A549 (cell line): Measurements from ENCODE around the gene PAM. TPM values are rescaled to one million over a fixed set of nuclear protein-coding genes. Genes with fewer than 3 reads are reported as not detected.

Experiments
- ATAC-seq, 2 experiments: fragments of 200-7000 bp in 1 of 2; fragments of >200 bp in 1 of 2; cut with Nextera tagmentation in 1 of 2; cut with Tn5 transposase in 1 of 2; 3 replicates each; pipeline versions ENCODE4 v1.8.0 to v1.9.1; 2018 to 2020; ENCODE audit warnings: mild to moderate bottlenecking in 1 of 2, moderate library complexity in 1 of 2
- CTCF ChIA-PET: fragments of 300-600 bp; sonication (Branson Sonifier 250); formaldehyde crosslinking; extraction: SDS; loops from one replicate; lab custom pipeline; 2021; ENCODE audit warnings: antibody characterized with exemption, inconsistent platforms; lab: Yijun Ruan, JAX
- POLR2A ChIA-PET: fragments of 350-600 bp; formaldehyde crosslinking; extraction: SDS; loops from one replicate; lab custom pipeline; 2021; ENCODE audit warnings: antibody characterized with exemption, inconsistent platforms; lab: Yijun Ruan, JAX
- DNase-seq, 2 experiments: peaks; one replicate each; pipeline versions ENCODE4 v3.0.0 to v3.0.0-alpha.2; 2011 to 2016; ENCODE audit warnings: low read depth in 1 of 2, low spot score in 1 of 2
- FAIRE-seq: peaks from 2 replicates; lab custom pipeline; 2011; peaks lifted over from hg19 to GRCh38; lab: Jason Lieb, UNC
- H3K27ac ChIP-seq, 2 experiments: fragments of >200 bp; sonication (Bioruptor Twin); formaldehyde crosslinking; 3 replicates each; pipeline ENCODE4 v1.5.1; 2016 to 2017
- H3K4me1 ChIP-seq: fragments of >200 bp; sonication (Bioruptor Twin); formaldehyde crosslinking; 3 replicates; pipeline ENCODE4 v1.6.1; 2016
- H3K4me2 ChIP-seq: fragments of >200 bp; sonication (Bioruptor Twin); formaldehyde crosslinking; 3 replicates; pipeline ENCODE4 v1.6.1; 2016
- H3K4me3 ChIP-seq: fragments of >200 bp; sonication (Bioruptor Twin); formaldehyde crosslinking; 3 replicates; pipeline ENCODE4 v1.5.1; 2016
- H3K9me3 ChIP-seq: fragments of >200 bp; sonication (Bioruptor Twin); formaldehyde crosslinking; 3 replicates; pipeline ENCODE4 v1.6.1; 2016
- BCL3 ChIP-seq: fragments of >200 bp; sonication (Bioruptor Twin); formaldehyde crosslinking; IDR thresholded peaks from 3 replicates; pipeline ENCODE4 v1.6.1; 2016
- BHLHE40 ChIP-seq: IDR thresholded peaks from 2 replicates; pipeline ENCODE4 v1.6.1; 2012; ENCODE audit warnings: low read depth, low read length, inconsistent platforms
- CBX2 ChIP-seq: fragments of 200-600 bp; sonication (generic); IDR thresholded peaks from 2 replicates; pipeline ENCODE4 v1.6.1; 2016; ENCODE audit warnings: low read depth, mild to moderate bottlenecking, borderline replicate concordance
- CTCF ChIP-seq: fragments of >200 bp; sonication (Bioruptor Twin); formaldehyde crosslinking; IDR thresholded peaks from 3 replicates; pipeline ENCODE4 v1.5.1; 2016
- EHMT2 ChIP-seq: fragments of 200-600 bp; sonication (generic); IDR thresholded peaks from 2 replicates; pipeline ENCODE4 v1.6.1; 2016; ENCODE audit warnings: antibody characterized with exemption, low read depth, mild to moderate bottlenecking, moderate library complexity
- ELK1 ChIP-seq: fragments of 150-350 bp; IDR thresholded peaks from 2 replicates; pipeline ENCODE4 v1.6.1; 2014; ENCODE audit warnings: low read depth, mild to moderate bottlenecking, low read length
- EP300 ChIP-seq, 2 experiments: fragments of >200 bp; sonication (Bioruptor Twin); formaldehyde crosslinking; IDR thresholded peaks; 2 replicates in 1 of 2; 3 replicates in 1 of 2; pipeline ENCODE4 v1.6.1; 2016 to 2017
- ESRRA ChIP-seq: fragments of 150-350 bp; IDR thresholded peaks from 2 replicates; pipeline ENCODE4 v1.6.1; 2014; ENCODE audit warnings: mild to moderate bottlenecking, low read length, borderline replicate concordance
- FOXS1 ChIP-seq: fragments of 250-450 bp; sonication (Bioruptor Pico); IDR thresholded peaks from 2 replicates; pipeline ENCODE4 v1.5.0; 2020; ENCODE audit warnings: mild to moderate bottlenecking, moderate library complexity
- HDAC2 ChIP-seq: fragments of 200-600 bp; sonication (generic); IDR thresholded peaks from 2 replicates; pipeline ENCODE4 v1.6.1; 2016
- HES2 ChIP-seq: fragments of >200 bp; sonication (Bioruptor Twin); formaldehyde crosslinking; IDR thresholded peaks from 2 replicates; pipeline ENCODE4 v1.6.1; 2016
- HMGXB4 ChIP-seq: fragments of 250-450 bp; sonication (Bioruptor Pico); IDR thresholded peaks from 2 replicates; pipeline ENCODE4 v1.5.0; 2021; ENCODE audit warnings: mild to moderate bottlenecking, moderate library complexity, borderline replicate concordance
- HOXA7 ChIP-seq: fragments of 250-450 bp; sonication (Bioruptor Pico); IDR thresholded peaks from 2 replicates; pipeline ENCODE4 v1.5.0; 2020; ENCODE audit warnings: mild to moderate bottlenecking, moderate library complexity
- JUNB ChIP-seq: fragments of >200 bp; sonication (Bioruptor Twin); formaldehyde crosslinking; IDR thresholded peaks from 2 replicates; pipeline ENCODE4 v1.6.1; 2016
- KDM1A ChIP-seq: fragments of 200-600 bp; sonication (generic); IDR thresholded peaks from 2 replicates; pipeline ENCODE4 v1.6.1; 2016; ENCODE audit warnings: low read depth, mild to moderate bottlenecking
- MAX ChIP-seq: IDR thresholded peaks from 2 replicates; pipeline ENCODE4 v1.6.1; 2012
- MYC ChIP-seq: IDR thresholded peaks from 2 replicates; pipeline ENCODE4 v1.6.1; 2012; ENCODE audit warnings: mild to moderate bottlenecking, inconsistent platforms, low read length, improper control_type of control experiment, borderline replicate concordance
- NFE2L2 ChIP-seq: fragments of 150-350 bp; conservative IDR thresholded peaks from 2 replicates; pipeline ENCODE4 v1.6.1; 2014; ENCODE audit warnings: low read length
- PHF8 ChIP-seq: fragments of 200-600 bp; sonication (generic); IDR thresholded peaks from 2 replicates; pipeline ENCODE4 v1.6.1; 2016; ENCODE audit warnings: low read depth, mild to moderate bottlenecking, antibody characterized with exemption, moderate library complexity, borderline replicate concordance
- POLR2AphosphoS2 ChIP-seq: conservative IDR thresholded peaks from 2 replicates; pipeline ENCODE4 v1.6.1; 2012; ENCODE audit warnings: low read length, improper control_type of control experiment, inconsistent platforms
- RAD21 ChIP-seq, 2 experiments: fragments of >200 bp in 1 of 2; sonication (Bioruptor Twin) in 1 of 2; formaldehyde crosslinking in 1 of 2; IDR thresholded peaks in 1 of 2; conservative IDR thresholded peaks in 1 of 2; 2 replicates in 1 of 2; 3 replicates in 1 of 2; pipeline ENCODE4 v1.6.1; 2012 to 2018; ENCODE audit warnings: inconsistent platforms in 1 of 2
- RARB ChIP-seq: fragments of 250-450 bp; sonication (Bioruptor Pico); IDR thresholded peaks from 2 replicates; pipeline ENCODE4 v1.8.0; 2021; ENCODE audit warnings: mild to moderate bottlenecking, moderate library complexity
- SMC3 ChIP-seq: fragments of >200 bp; sonication (Bioruptor Twin); formaldehyde crosslinking; IDR thresholded peaks from 3 replicates; pipeline ENCODE4 v1.6.1; 2018; ENCODE audit warnings: inconsistent platforms
- SREBF2 ChIP-seq: fragments of 450-650 bp; IDR thresholded peaks from 2 replicates; pipeline ENCODE4 v1.6.1; 2014; ENCODE audit warnings: mild to moderate bottlenecking, moderate library complexity
- TFCP2L1 ChIP-seq: fragments of 250-450 bp; sonication (Bioruptor Pico); IDR thresholded peaks from 2 replicates; pipeline ENCODE4 v1.5.0; 2021; ENCODE audit warnings: mild to moderate bottlenecking
- USF2 ChIP-seq: fragments of 450-650 bp; IDR thresholded peaks from 2 replicates; pipeline ENCODE4 v1.6.1; 2014; ENCODE audit warnings: antibody characterized with exemption
- ZFP36 ChIP-seq: fragments of 450-650 bp; IDR thresholded peaks from 2 replicates; pipeline ENCODE4 v1.6.1; 2014; ENCODE audit warnings: borderline replicate concordance; ENCODE audit not compliant: partially characterized antibody
- WGBS: methylation state at CpG from one replicate; pipeline ENCODE4 v1.1.6; 2017; ENCODE audit errors: missing lambda C conversion rate; 5-methylcytosine and 5-hydroxymethylcytosine counted together
- polyA plus RNA-seq, 4 experiments: library from polyadenylated mRNA; depleted of rRNA in 3 of 4; stranded (reverse); fragments of >200 nt; fragmentation: RNase III in 1 of 4; extraction: RNeasy Plus Mini Kit Qiagen cat#74134 plus additional on column Dnase treatment in 1 of 4; gene quantifications; 2 replicates in 3 of 4; 3 replicates in 1 of 4; pipeline ENCODE4 v1.2.3, GENCODE V29; 2011 to 2017

The PAM gene
- polyA plus RNA-seq, 2 of the 4 experiments (the other 2 are of a cell fraction) = 21.5 to 25.1 TPM

GRCh38 chr5:102946414-102946813 lies 191.3 kb downstream of the PAM start:
- ChIA-PET CTCF (no interaction called here), POLR2A (no interaction called here)
- ATAC-seq = no peak
- no peak overlapping the region for H3K4me3 ChIP-seq
- no peaks in the 10 kb centered on the region for H3K9me3 ChIP-seq
- TF ChIP-seq ZFP36 = no peak
- TF ChIP-seq PHF8 = no peak
- no peak for TF ChIP-seq HES2
- no peak for TF ChIP-seq HDAC2
- TF ChIP-seq RARB = no peak
- TF ChIP-seq ELK1 = no peak
- no peak for TF ChIP-seq MYC
- no peak for TF ChIP-seq USF2
- TF ChIP-seq CBX2 = no peak
- TF ChIP-seq EHMT2 = no peak
- no peak for TF ChIP-seq FOXS1 (CRISPR knock-in tag)
- TF ChIP-seq TFCP2L1 (CRISPR knock-in tag) = no peak
- no peak for TF ChIP-seq POLR2AphosphoS2
- TF ChIP-seq CTCF = no peak
- peak; percentile 13 for FAIRE-seq
- no peak overlapping the region for H3K27ac ChIP-seq
- H3K4me1 ChIP-seq = no peaks in the 10 kb centered on the region
- DNase-seq = no peak
- no peak overlapping the region for H3K4me2 ChIP-seq

GRCh38 chr5:102946971-102947370 lies 191.9 kb downstream of the PAM start:
- FAIRE-seq = no peak
- H3K27ac ChIP-seq = no peak overlapping the region
- WGBS = 66% methylated on average over 2 of the region's 2 CpGs

More at GRCh38 chr5:102946971-102947370, 191.9 kb downstream of the PAM start:
- no peaks in the 10 kb centered on the region for H3K9me3 ChIP-seq
- H3K4me2 ChIP-seq = no peak overlapping the region
- ChIA-PET POLR2A (no interaction called here), CTCF (no interaction called here)
- TF ChIP-seq KDM1A (no peak), SMC3 (no peak), SREBF2 (no peak), HOXA7 (CRISPR knock-in tag) (no peak), NFE2L2 (no peak), TFCP2L1 (CRISPR knock-in tag) (no peak), ESRRA (no peak), HMGXB4 (CRISPR knock-in tag) (no peak), BCL3 (no peak), EHMT2 (no peak), RAD21 (conservative IDR thresholded peaks at IDR 0.05 in 1 of 2, IDR thresholded peaks at IDR 0.05 in 1 of 2) (no peak), MAX (no peak), MYC (no peak), BHLHE40 (no peak), EP300 (IDR thresholded peaks at IDR 0.05) (no peak), ELK1 (no peak), JUNB (no peak)
- no peak for DNase-seq
- H3K4me3 ChIP-seq = no peak overlapping the region
- H3K4me1 ChIP-seq = no peaks in the 10 kb centered on the region
- ATAC-seq = no peak
